Measurements from ENCODE around the gene COTL1. TPM values are rescaled to one million over a fixed set of nuclear protein-coding genes. Genes with fewer than 3 reads are reported as not detected.

COTL1 gene
- total and polyA plus RNA-seq, 9 of the 15 experiments (the other 6 are each of a cell fraction or from before 2014, with no cell fraction given) = 27.7 to 185 (median 72.5) TPM

- TF ChIP-seq TFE3 (CRISPR knock-in tag; IDR thresholded peaks at IDR 0.05) (peak; percentile 46; the same call in 1 of the 2 replicates), ZNF77 (CRISPR knock-in tag; IDR thresholded peaks at IDR 0.05) (no peak), SFPQ (IDR thresholded peaks at IDR 0.05; ENCODE audit: low read depth, low read length) (no peak), ZNF316 (IDR thresholded peaks at IDR 0.05) (peak; percentile 57), USF2 (CRISPR knock-in tag; IDR thresholded peaks at IDR 0.05) (0 out of 2 replicates have a peak, but pooled peaks have one; percentile 8)
Observed at GRCh38 chr16:84526794-84527531, 90.9 kb downstream of the COTL1 start (continued).

All from K562 (cell line).